Ascending aorta (tissue), 2 donors: ENCODE data around the gene SH3PXD2A. TPM values are rescaled to one million over a fixed set of nuclear protein-coding genes. Genes with fewer than 3 reads are reported as not detected.

ENCODE experiments used
- DNase-seq, 2 donors: peaks; one replicate each; pipeline ENCODE4 v3.0.0-alpha.2; 2019; ENCODE audit warnings: low spot score in 2 of 2
- H3K27ac ChIP-seq, 2 donors: fragments of 200-600 bp; sonication (generic); one replicate each; pipeline ENCODE4 v1.5.1; 2016 to 2017; ENCODE audit warnings: mild to moderate bottlenecking in 1 of 2
- H3K27me3 ChIP-seq: fragments of 200-600 bp; sonication (generic); one replicate; pipeline ENCODE4 v1.5.1; 2017
- H3K36me3 ChIP-seq, 2 donors: fragments of 200-600 bp; sonication (generic); one replicate each; pipeline ENCODE4 v1.5.1; 2016
- H3K4me1 ChIP-seq, 2 donors: fragments of 200-600 bp; sonication (generic); one replicate each; pipeline ENCODE4 v1.5.1; 2016 to 2017; ENCODE audit warnings: mild to moderate bottlenecking in 1 of 2
- H3K4me3 ChIP-seq, 2 donors: fragments of 200-600 bp; sonication (generic); one replicate each; pipeline ENCODE4 v1.5.1; 2016 to 2017; ENCODE audit warnings: mild to moderate bottlenecking in 1 of 2
- H3K9me3 ChIP-seq, 2 donors: fragments of 200-600 bp; sonication (generic); one replicate each; pipeline ENCODE4 v1.5.1; 2016
- CTCF ChIP-seq, 3 experiments: fragments of 200-600 bp in 2 of 3; fragments of 450-650 bp in 1 of 3; sonication (generic) in 2 of 3; IDR thresholded peaks; one replicate each; pipeline ENCODE4 v1.5.1; 2016 to 2019; ENCODE audit warnings: antibody characterized with exemption in 3 of 3, mild to moderate bottlenecking in 1 of 3, moderate library complexity in 1 of 3
- intact Hi-C: fragments of 100-400 bp; cut with DNase I; formaldehyde crosslinking; loops from one replicate; pipeline ENCODE4 v1.15.1; 2023
- total RNA-seq: library from RNA; depleted of rRNA; stranded (reverse); fragments of >200 nt; gene quantifications from one replicate; pipeline ENCODE4 v1.1.0, GENCODE V29; 2016

SH3PXD2A gene
- total RNA-seq, 1 donor from 2014 or later, result 50.0 TPM

- Histone ChIP-seq H3K4me3 (no peak overlapping the region), H3K4me1 (peaks cover 7 to 8% of the 10 kb centered on the region in 2 donors), H3K36me3 (peaks cover 45 to 52% of the 10 kb centered on the region in 2 donors), H3K27ac (no peak overlapping the region), H3K9me3 (no peaks in the 10 kb centered on the region), H3K27me3 (no peaks in the 10 kb centered on the region)
- DNase-seq, result no peak
- no peak for TF ChIP-seq CTCF (IDR thresholded peaks at IDR 0.05)
- intact Hi-C loops, result no loop called here
These were observed 27.1 kb upstream of the SH3PXD2A start for GRCh38 chr10:103882285-103883007.

GRCh38 chr10:103881416-103882284, 26.3 kb upstream of the SH3PXD2A start:
- Histone ChIP-seq H3K4me1 (peaks cover 5 to 6% of the 10 kb centered on the region in 2 donors), H3K4me3 (no peak overlapping the region), H3K27me3 (no peaks in the 10 kb centered on the region), H3K27ac (no peak overlapping the region), H3K36me3 (peaks cover 46 to 60% of the 10 kb centered on the region in 2 donors), H3K9me3 (no peaks in the 10 kb centered on the region)
- no peak for DNase-seq
- no peak for TF ChIP-seq CTCF (IDR thresholded peaks at IDR 0.05)
- intact Hi-C loops, result no loop called here

DNA sequence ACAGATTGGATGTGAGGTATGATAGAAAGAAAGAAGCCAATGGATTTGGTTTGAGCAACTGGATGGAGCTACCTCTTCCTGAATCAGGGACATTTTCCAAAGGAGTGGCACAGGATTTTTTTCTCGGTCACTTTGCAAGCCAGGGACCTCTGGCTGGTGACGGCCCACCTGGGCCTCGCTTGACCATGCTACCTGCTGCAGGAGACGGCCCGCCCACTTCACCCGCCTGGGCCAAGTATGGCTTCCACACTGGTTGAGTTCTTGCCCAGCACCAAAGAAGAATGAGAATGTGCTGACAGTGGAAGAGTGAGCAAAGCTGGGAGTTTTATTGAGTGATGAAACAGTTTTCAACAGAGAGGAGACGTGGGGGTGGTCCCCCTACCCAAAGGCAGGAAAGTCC, 24.5 kb upstream of the SH3PXD2A start:
- no peaks in the 10 kb centered on the region for H3K27me3 ChIP-seq
- H3K9me3 ChIP-seq, result no peaks in the 10 kb centered on the region
- no peak overlapping the region for H3K27ac ChIP-seq
- no peak for TF ChIP-seq CTCF (IDR thresholded peaks at IDR 0.05)
- intact Hi-C loops, result no loop called here
- DNase-seq, result no peak
- H3K4me3 ChIP-seq, result no peak overlapping the region
- no peaks in the 10 kb centered on the region for H3K4me1 ChIP-seq
- peaks cover 46 to 60% of the 10 kb centered on the region in 2 donors for H3K36me3 ChIP-seq

DNA sequence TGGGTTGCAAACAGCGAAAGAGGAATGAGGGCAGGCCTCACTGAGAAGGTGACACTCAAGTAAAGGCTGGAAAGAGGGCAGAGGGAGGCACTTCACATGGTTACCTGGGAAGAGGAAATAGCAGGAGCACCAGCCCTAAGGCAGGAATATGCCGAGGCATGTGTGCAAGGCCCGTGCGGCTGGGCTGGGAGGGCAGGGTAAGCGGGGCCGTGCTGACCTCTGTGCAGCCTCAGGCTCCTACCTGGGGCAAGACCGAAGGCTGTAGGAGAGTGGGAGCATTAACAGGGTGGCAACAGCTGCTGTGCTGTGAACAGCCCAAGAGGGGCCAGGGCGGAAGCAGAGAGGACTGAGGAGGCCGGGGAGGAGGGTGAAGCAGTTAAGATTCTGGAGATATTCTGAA, 24.0 kb upstream of the SH3PXD2A start:
- Histone ChIP-seq H3K36me3 (peaks cover 46 to 60% of the 10 kb centered on the region in 2 donors), H3K9me3 (no peaks in the 10 kb centered on the region), H3K27ac (no peak overlapping the region), H3K27me3 (no peaks in the 10 kb centered on the region), H3K4me3 (no peak overlapping the region), H3K4me1 (no peaks in the 10 kb centered on the region)
- intact Hi-C loops, result no loop called here
- no peak for TF ChIP-seq CTCF (IDR thresholded peaks at IDR 0.05)
- DNase-seq, result no peak

DNA sequence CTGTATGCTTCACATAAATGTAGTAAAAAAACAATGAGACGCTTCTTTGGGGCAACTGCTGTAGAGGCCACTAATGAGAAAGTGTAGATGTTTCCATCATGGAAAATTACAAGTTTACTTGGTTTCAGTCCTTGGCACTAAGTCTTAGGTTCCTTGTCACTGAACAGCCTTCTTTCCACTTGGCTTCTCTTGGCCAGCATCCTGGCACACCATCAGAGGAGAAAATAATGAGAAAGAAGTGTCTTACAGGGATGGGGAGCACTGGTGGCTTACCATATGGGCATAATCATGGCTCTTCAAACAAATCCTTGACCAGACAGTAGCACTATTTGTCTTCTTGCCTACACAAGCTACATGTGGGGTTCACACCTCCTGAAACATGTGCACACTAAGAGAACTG, 22.5 kb upstream of the SH3PXD2A start:
- peaks cover 46 to 64% of the 10 kb centered on the region in 2 donors for H3K36me3 ChIP-seq

More for the DNA sequence above, 22.5 kb upstream of the SH3PXD2A start:
- DNase-seq, result peak in 1 of 2 donors; percentile 5
- intact Hi-C loops, result no loop called here
- Histone ChIP-seq H3K9me3 (no peaks in the 10 kb centered on the region), H3K4me1 (no peaks in the 10 kb centered on the region), H3K4me3 (no peak overlapping the region), H3K27me3 (no peaks in the 10 kb centered on the region), H3K27ac (no peak overlapping the region)
- TF ChIP-seq CTCF (IDR thresholded peaks at IDR 0.05), result no peak
